ENCODE data around the gene G2E3.
A peak's percentile ranks its signal among the peaks of the same experiment; 100 is the strongest.
"Not testable (repeated sequence)": the region's sequence is repeated elsewhere in the genome, so short reads cannot be mapped to it uniquely, and the experiment has no call there.

Gene G2E3

GRCh38 chr14:30607156-30607780 is 48.3 kb downstream of the G2E3 start:
- DNase-seq: peak; percentile 19

GRCh38 chr14:30608533-30609006 is 49.6 kb downstream of the G2E3 start:
- peak; percentile 95 for DNase-seq

GRCh38 chr14:30610787-30611343 is 51.9 kb downstream of the G2E3 start:
- peak; percentile 98 for DNase-seq

- DNase-seq: no peak
Observed at GRCh38 chr14:30614155-30614554, 55.2 kb downstream of the G2E3 start.

- no peak for DNase-seq
Observed at GRCh38 chr14:30620178-30620577, 61.2 kb downstream of the G2E3 start.

GRCh38 chr14:30621354-30621939 is 62.5 kb downstream of the G2E3 start:
- peak; percentile 68 for DNase-seq

- peak; percentile 98 for DNase-seq
Observed at GRCh38 chr14:30621940-30622830, 63.2 kb downstream of the G2E3 start, which contains the start of gene SCFD1. Gene SCFD1 (plus strand): TSS chr14:30622319. CDS start chr14:30622339, 20 bp downstream.

GRCh38 chr14:30623412-30624131 is 64.6 kb downstream of the G2E3 start:
- no peak for DNase-seq

- DNase-seq: no peak
Observed at GRCh38 chr14:30624132-30624423, 65.1 kb downstream of the G2E3 start.

GRCh38 chr14:30625533-30625932 is 66.6 kb downstream of the G2E3 start:
- no peak for DNase-seq

- not testable (repeated sequence) for DNase-seq
Observed at GRCh38 chr14:30629432-30629831, 70.5 kb downstream of the G2E3 start.

- DNase-seq: no peak
Observed at GRCh38 chr14:30630248-30630647, 71.3 kb downstream of the G2E3 start.

- peak; percentile 66 for DNase-seq
Observed at GRCh38 chr14:30632730-30633129, 73.8 kb downstream of the G2E3 start.

GRCh38 chr14:30638926-30639325 is 80.0 kb downstream of the G2E3 start:
- DNase-seq: no peak

GRCh38 chr14:30641207-30641606 is 82.2 kb downstream of the G2E3 start:
- no peak for DNase-seq

GRCh38 chr14:30644462-30644861 is 85.5 kb downstream of the G2E3 start:
- DNase-seq: not testable (repeated sequence)

GRCh38 chr14:30645600-30645999 is 86.6 kb downstream of the G2E3 start:
- no peak for DNase-seq

- DNase-seq: no peak
Observed at GRCh38 chr14:30648471-30648870, 89.5 kb downstream of the G2E3 start.

- DNase-seq: no peak
Observed at GRCh38 chr14:30651937-30652336, 93.0 kb downstream of the G2E3 start.

GRCh38 chr14:30655124-30655523 is 96.2 kb downstream of the G2E3 start:
- DNase-seq: peak; percentile 90

- no peak for DNase-seq
Observed at GRCh38 chr14:30655658-30656057, 96.7 kb downstream of the G2E3 start.

GRCh38 chr14:30656190-30656632 is 97.3 kb downstream of the G2E3 start:
- peak; percentile 58 for DNase-seq

- no peak for DNase-seq
Observed at GRCh38 chr14:30657050-30657449, 98.1 kb downstream of the G2E3 start.
